Stimulated activated CD4-positive, alpha-beta T cell treated with anti-CD3 and anti-CD28 coated beads, Interleukin-1b, Interleukin-23, amount 100 ng/mL, for 48 hours (primary cell): ENCODE results near the gene WLS.

Source experiments
- DNase-seq: peaks from one replicate; pipeline ENCODE4 v3.0.0-alpha.2; 2020

Gene WLS

DNA sequence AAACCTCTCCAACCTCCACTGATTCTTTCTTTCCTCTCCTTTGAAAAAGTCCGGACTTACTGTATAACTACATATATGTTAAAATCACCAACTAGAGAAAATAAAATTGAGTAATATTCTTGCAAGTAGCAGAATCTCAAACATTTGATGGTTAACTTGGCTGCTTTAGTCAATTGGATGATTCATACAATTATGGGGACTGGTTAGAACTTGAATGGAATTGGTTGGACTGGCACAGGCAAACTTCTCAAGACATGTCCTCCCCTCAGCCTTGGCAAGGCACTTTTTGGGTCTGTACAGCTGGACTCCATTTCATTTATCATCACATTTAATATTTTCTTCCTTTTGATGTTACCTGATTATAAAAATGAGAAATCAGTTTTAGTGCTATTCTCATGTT, 6.5 kb downstream of the WLS start:
- DNase-seq, result no peak

- DNase-seq, result no peak
Observed at GRCh38 chr1:68223687-68224086, 8.6 kb downstream of the WLS start.

GRCh38 chr1:68221980-68222373, 10.3 kb downstream of the WLS start:
- DNase-seq, result no peak

GRCh38 chr1:68221001-68221979, 11.0 kb downstream of the WLS start:
- DNase-seq, result no peak

DNA sequence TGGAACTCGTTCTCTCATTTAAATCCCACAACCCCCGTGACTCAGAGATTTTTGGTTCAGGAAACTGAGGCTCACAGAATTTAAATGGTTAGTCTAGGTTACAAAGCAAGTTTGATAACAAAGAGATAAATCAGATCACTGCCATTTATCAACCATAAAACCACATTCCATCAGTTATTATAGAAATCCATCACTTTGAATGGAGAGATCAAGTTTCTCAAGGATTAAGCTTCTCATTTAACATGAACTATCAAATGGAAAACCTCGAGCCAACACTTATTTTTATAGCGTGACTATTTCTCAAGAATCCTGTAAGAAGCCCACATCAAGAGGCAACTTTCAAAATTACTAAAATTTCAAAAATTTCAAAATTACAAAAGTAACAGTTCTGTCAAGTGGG, 11.9 kb downstream of the WLS start:
- no peak for DNase-seq

DNA sequence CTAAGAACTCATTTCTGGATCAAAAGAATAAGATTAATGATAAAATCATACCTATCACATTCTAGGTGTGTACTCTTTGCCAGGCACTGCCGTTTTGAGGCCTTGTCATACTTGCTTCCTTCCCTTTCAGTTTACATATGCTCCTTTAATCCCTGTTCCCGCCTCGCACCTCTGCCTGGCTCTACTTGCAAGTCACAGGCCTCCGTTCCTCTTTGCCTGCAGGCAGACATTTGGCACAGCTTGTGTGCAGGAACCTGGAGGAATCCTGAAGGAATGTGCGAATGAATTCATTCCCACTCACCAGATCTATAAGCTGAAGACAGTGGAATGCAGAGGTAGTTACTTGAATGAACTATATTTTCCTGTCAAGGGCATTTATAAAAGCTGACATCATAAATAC, 13.8 kb downstream of the WLS start:
- no peak for DNase-seq

DNA sequence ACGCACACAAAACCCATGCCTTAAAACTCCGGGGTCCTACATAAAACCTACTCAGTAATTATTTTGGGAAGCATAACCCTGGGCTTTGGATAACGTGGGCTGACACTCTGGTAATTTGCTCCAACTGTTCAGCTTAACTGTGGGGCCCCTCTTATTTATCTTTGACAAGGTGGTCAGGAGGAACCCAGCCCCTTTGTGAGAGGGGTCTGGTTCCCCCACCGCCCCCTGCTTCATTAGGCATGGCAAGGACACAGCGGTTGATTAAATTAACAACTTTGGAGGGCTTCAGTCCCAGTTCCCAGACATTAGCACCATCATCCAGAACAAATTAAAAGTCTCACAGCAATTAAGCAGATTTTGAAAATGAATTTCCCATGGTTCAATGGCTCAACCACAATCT, 14.7 kb downstream of the WLS start:
- DNase-seq, result no peak

GRCh38 chr1:68217060-68217554, 15.2 kb downstream of the WLS start:
- DNase-seq, result no peak

GRCh38 chr1:68216089-68216772, 16.1 kb downstream of the WLS start:
- no peak for DNase-seq

DNA sequence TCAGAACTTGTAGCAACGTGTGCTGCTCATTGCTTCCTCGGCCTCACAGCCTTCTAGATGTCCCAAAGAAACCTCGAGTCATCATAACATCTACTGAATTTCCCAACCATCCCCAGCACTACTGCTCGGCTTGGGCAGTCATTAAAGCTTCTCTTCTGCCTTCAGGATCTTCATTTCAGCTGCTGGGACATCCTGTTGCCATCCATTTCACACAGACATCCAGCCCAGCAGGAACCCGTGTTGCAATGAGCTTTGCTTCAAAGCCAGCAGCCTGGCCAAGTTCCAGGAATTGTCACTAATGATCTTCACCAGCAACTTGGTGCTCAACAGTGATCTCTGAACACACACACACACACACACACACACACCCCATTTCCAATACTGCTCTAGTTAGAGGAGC, 18.5 kb downstream of the WLS start:
- no peak for DNase-seq

GRCh38 chr1:68211761-68212380, 20.5 kb downstream of the WLS start:
- DNase-seq, result no peak

GRCh38 chr1:68210829-68211228, 21.5 kb downstream of the WLS start:
- DNase-seq, result no peak

DNA sequence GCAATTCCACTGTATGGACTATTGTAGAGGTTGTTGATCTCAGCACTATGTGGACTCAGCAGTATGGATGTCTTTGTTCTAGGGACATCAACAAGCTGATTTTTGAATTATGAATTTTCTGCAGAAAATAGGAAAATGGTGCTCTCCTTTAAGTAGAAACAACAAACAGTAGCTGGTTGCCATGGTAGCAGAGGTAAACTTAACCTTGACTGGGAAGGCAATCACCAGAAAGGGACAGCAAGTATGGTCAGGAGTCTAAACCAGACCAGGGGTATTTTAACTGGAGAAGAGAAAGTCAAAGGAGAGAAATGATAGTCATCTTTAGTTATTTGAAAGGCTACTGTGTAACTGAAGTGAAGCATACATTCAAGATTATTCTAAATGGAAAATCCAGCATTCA, 22.3 kb downstream of the WLS start:
- no peak for DNase-seq

DNA sequence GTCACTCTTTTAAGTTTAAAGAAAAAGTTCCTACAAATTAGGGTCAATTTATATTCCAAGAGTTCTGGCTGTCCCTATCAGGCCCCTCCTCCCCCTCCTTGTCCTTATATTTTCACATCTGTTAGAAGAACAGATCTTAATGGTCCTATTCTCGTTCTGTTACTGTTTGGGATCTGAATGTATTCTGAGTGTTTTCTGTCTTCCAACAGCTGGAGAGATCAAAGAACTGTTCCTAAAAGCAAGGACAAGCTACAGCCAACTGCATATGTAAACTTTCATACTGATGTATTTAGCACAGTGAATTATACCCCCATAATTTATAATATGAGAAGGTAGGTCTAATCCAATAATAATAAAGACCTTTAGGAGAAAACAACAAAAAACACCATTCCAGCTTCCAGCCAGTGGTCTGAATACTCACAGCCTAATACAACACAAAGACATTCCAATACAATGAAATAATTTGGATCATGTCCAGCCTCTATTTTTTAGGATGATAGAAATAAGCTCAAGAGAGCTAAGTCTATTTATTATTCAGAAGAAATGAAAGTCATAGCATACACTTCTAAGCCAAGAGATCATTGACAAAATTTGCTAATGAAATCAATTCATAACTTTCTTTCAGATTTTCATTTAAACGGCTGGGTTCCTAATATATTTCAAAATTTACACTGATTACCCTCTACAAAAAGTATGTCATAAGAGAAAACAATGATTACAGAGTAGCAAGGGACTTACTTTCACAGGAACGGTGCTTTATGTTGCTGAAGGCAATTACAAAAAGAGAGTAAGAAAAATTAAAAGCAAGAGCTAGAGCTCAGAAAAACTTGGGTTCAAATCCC, 25.3 kb downstream of the WLS start:
- DNase-seq, result no peak

DNA sequence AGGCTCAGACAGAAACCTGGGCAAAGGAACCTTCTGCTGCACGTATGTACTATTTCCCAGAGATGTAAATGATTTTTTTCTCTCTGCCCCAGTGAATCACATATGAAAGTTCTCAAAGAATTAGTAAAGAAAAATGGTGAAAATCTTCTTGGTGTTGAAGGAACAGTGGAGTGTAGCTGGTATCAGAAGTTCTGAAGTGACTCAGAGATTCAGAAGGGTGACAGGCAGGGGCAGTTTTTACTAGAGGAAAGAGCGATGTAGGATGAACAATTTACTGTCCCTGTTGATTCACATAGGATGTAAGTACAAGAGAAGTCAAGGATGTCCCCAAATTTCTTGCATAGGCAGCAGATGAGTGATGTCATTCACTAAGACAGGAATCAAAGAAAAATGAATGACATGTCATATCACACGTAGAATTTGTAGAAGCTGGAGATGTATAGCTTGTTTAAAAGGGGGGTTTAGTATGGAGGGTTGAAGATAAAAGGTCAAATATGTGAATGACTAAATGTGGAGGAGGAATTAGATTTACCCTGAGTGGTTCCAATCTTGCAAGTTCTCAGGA, 26.4 kb downstream of the WLS start:
- no peak for DNase-seq

DNA sequence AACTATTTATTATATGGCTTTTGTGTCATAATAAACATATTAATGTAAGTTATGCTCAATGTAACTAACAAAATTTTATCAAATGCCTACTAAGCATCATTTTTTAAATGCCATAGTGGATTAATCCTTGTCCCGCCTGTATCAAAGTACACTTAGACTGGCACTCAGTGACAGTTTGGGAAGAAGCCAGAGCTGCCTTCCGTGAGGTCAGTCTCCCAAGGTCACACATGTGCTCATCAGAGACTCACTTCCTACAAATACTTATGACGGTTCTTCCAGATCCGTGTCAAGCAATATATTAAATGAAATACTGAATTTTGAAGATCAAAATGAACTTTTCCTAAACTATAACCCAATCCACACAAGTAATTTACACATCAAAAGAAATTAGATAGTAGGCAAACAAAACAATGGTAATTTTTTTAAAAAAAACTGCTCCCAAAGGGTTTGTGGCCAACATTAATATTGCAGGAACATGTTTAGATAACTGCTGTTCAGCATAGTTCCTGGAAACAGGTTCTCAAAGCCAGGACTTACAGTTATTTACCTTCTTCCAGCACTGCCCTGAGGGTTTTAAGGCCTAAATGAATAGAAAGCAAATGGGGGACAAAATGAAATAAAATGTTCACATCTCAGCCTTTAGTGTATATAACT, 27.2 kb downstream of the WLS start:
- DNase-seq, result no peak

- no peak for DNase-seq
Observed at GRCh38 chr1:68202239-68202832, 30.0 kb downstream of the WLS start.

- no peak for DNase-seq
Observed at GRCh38 chr1:68201546-68202238, 30.6 kb downstream of the WLS start.

- DNase-seq, result no peak
Observed at GRCh38 chr1:68199603-68200002, 32.7 kb downstream of the WLS start.

- no peak for DNase-seq
Observed at GRCh38 chr1:68198752-68199151, 33.6 kb downstream of the WLS start.

- DNase-seq, result no peak
Observed at GRCh38 chr1:68197891-68198290, 34.4 kb downstream of the WLS start.
